Keratinocyte (primary cell): ENCODE measurements around the gene NIT1.

Experiments
- CTCF ChIP-seq, 3 experiments: IDR thresholded peaks in 1 of 3; conservative IDR thresholded peaks in 1 of 3; optimal IDR thresholded peaks in 1 of 3; 2 replicates in 2 of 3; 3 replicates in 1 of 3; pipeline versions ENCODE3 to v1.5.1; 2011; ENCODE audit warnings: low read length in 3 of 3, mild to moderate bottlenecking in 3 of 3, moderate library complexity in 2 of 3, control low read depth in 1 of 3, inconsistent platforms in 1 of 3; ENCODE audit not compliant: insufficient read depth in 2 of 3; ENCODE audit errors: extremely low read depth in 1 of 3
- EZH2 ChIP-seq: IDR thresholded peaks from one replicate; pipeline ENCODE4 v1.6.1; 2012; ENCODE audit warnings: inconsistent platforms, mild to moderate bottlenecking, low read length, moderate library complexity

GRCh38 chr1:161113915-161114314 lies 4.0 kb upstream of the NIT1 start:
- TF ChIP-seq CTCF (optimal IDR thresholded peaks at IDR 0.05 in 1 of 3, IDR thresholded peaks at IDR 0.05 in 1 of 3, conservative IDR thresholded peaks at IDR 0.05 in 1 of 3; ENCODE audit: extremely low read depth in 1 of 3, insufficient read depth in 2 of 3, low read length in 3 of 3) (no peak), EZH2 (no peak)
